ENCODE data around the gene NRBP1. TPM values are rescaled to one million over a fixed set of nuclear protein-coding genes. Genes with fewer than 3 reads are reported as not detected.

The NRBP1 gene
- total RNA-seq, 2 experiments from 2014 or later = 27.9 to 46.0 TPM

- Histone ChIP-seq H3K4me1 (ENCODE audit: insufficient read depth, low read length, poor library complexity, severe bottlenecking) (no peaks in the 10 kb centered on the region), H3K9me3 (ENCODE audit: low read length) (no peaks in the 10 kb centered on the region), H3K4me3 (ENCODE audit: low read depth, low read length, poor library complexity, severe bottlenecking) (no peak within 1 kb of the TSS), H3K27ac (ENCODE audit: low read depth, low read length, poor library complexity, severe bottlenecking) (no peak within 1 kb of the TSS), H3K9me2 (ENCODE audit: insufficient read depth, low read length) (no peaks in the 10 kb centered on the region), H2AFZ (ENCODE audit: low read length) (no peak within 1 kb of the TSS), H3K36me3 (ENCODE audit: insufficient read depth, low read length) (peaks cover 53% of the 10 kb centered on the region), H3K79me2 (ENCODE audit: insufficient read depth, low read depth, low read length) (no peaks in the 10 kb centered on the region), H3K4me2 (ENCODE audit: low read length) (peak within 1 kb of the TSS; percentile 8; the same call in 1 of the 2 replicates), H4K20me1 (ENCODE audit: insufficient read depth, low read length) (no peaks in the 10 kb centered on the region)
- CTCF ChIA-PET (ENCODE audit: unreplicated experiment) = no interaction called here
- DNase-seq (ENCODE audit: low spot score) = peak; percentile 17
- no peak for TF ChIP-seq EZH2phosphoT487 (IDR thresholded peaks at IDR 0.05; ENCODE audit: borderline replicate concordance, low read depth, low read length)
- TF ChIP-seq, protein P1, sequence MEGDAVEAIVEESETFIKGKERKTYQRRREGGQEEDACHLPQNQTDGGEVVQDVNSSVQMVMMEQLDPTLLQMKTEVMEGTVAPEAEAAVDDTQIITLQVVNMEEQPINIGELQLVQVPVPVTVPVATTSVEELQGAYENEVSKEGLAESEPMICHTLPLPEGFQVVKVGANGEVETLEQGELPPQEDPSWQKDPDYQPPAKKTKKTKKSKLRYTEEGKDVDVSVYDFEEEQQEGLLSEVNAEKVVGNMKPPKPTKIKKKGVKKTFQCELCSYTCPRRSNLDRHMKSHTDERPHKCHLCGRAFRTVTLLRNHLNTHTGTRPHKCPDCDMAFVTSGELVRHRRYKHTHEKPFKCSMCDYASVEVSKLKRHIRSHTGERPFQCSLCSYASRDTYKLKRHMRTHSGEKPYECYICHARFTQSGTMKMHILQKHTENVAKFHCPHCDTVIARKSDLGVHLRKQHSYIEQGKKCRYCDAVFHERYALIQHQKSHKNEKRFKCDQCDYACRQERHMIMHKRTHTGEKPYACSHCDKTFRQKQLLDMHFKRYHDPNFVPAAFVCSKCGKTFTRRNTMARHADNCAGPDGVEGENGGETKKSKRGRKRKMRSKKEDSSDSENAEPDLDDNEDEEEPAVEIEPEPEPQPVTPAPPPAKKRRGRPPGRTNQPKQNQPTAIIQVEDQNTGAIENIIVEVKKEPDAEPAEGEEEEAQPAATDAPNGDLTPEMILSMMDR (conservative IDR thresholded peaks at IDR 0.05; ENCODE audit: low read length) = peak; percentile 32; the same call in 1 of the 2 replicates
- no TSS peak for BruUV-seq (replicated peaks)
- POLR2A ChIA-PET = no interaction called here
- intact Hi-C loops (cut with micrococcal nuclease; ENCODE audit: unreplicated experiment) = no loop called here
Measured at GRCh38 chr2:27441958-27442919, 13.8 kb downstream of the NRBP1 start, which contains the start of gene KRTCAP3. Gene KRTCAP3, plus strand, starts transcription at chr2:27442381. Its CDS starts 32 bp downstream, at chr2:27442413.

DNA sequence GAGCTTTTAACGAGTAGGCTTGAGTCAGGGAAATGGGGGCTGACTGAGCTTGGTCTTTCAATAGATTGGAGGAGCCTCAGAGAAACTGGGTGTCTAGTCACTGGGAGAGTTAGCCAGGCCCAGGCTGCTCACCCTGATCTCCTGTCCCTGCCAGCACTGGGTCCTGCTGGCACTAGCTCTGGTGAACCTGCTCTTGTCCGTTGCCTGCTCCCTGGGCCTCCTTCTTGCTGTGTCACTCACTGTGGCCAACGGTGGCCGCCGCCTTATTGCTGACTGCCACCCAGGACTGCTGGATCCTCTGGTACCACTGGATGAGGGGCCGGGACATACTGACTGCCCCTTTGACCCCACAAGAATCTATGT lies 14.5 kb downstream of the NRBP1 start:
- no peaks in the 10 kb centered on the region for H3K9me3 ChIP-seq (ENCODE audit: low read length)
- TF ChIP-seq EZH2phosphoT487 (IDR thresholded peaks at IDR 0.05; ENCODE audit: borderline replicate concordance, low read depth, low read length) = no peak
- TF ChIP-seq, protein P1 (conservative IDR thresholded peaks at IDR 0.05; ENCODE audit: low read length) = no peak
- no peaks in the 10 kb centered on the region for H4K20me1 ChIP-seq (ENCODE audit: insufficient read depth, low read length)
- H3K4me1 ChIP-seq (ENCODE audit: insufficient read depth, low read length, poor library complexity, severe bottlenecking) = no peaks in the 10 kb centered on the region
- DNase-seq (ENCODE audit: low spot score) = no peak
- H3K27ac ChIP-seq (ENCODE audit: low read depth, low read length, poor library complexity, severe bottlenecking) = no peak overlapping the region
- intact Hi-C loops (cut with micrococcal nuclease; ENCODE audit: unreplicated experiment) = no loop called here
- H3K4me2 ChIP-seq (ENCODE audit: low read length) = peak overlapping the region; percentile 8; the same call in 1 of the 2 replicates
- no peaks in the 10 kb centered on the region for H3K79me2 ChIP-seq (ENCODE audit: insufficient read depth, low read depth, low read length)
- H3K4me3 ChIP-seq (ENCODE audit: low read depth, low read length, poor library complexity, severe bottlenecking) = no peak overlapping the region
- H2AFZ ChIP-seq (ENCODE audit: low read length) = no peak overlapping the region
- no TSS peak for BruUV-seq (replicated peaks)
- H3K36me3 ChIP-seq (ENCODE audit: insufficient read depth, low read length) = peaks cover 49% of the 10 kb centered on the region
- H3K9me2 ChIP-seq (ENCODE audit: insufficient read depth, low read length) = no peaks in the 10 kb centered on the region
- CTCF ChIA-PET (ENCODE audit: unreplicated experiment) = no interaction called here
- POLR2A ChIA-PET = no interaction called here

- no peak overlapping the region for H3K27ac ChIP-seq (ENCODE audit: low read depth, low read length, poor library complexity, severe bottlenecking)
- ChIA-PET POLR2A (interaction anchor here (0.7 kb wide), 1 partner anchor 27 kb away, joined by 3 read pairs; no protein-coding TSS in a partner anchor), CTCF (ENCODE audit: unreplicated experiment) (no interaction called here)
- no peaks in the 10 kb centered on the region for H4K20me1 ChIP-seq (ENCODE audit: insufficient read depth, low read length)
- no TSS peak for BruUV-seq (replicated peaks)
- H3K9me3 ChIP-seq (ENCODE audit: low read length) = no peaks in the 10 kb centered on the region
- H3K4me2 ChIP-seq (ENCODE audit: low read length) = no peak overlapping the region
- no peak for DNase-seq (ENCODE audit: low spot score)
- H3K4me3 ChIP-seq (ENCODE audit: low read depth, low read length, poor library complexity, severe bottlenecking) = no peak overlapping the region
- H3K79me2 ChIP-seq (ENCODE audit: insufficient read depth, low read depth, low read length) = no peaks in the 10 kb centered on the region
- H2AFZ ChIP-seq (ENCODE audit: low read length) = no peak overlapping the region
- H3K36me3 ChIP-seq (ENCODE audit: insufficient read depth, low read length) = peaks cover 29% of the 10 kb centered on the region; the same call in 1 of the 2 replicates
- no peaks in the 10 kb centered on the region for H3K9me2 ChIP-seq (ENCODE audit: insufficient read depth, low read length)
- no peak for TF ChIP-seq EZH2phosphoT487 (IDR thresholded peaks at IDR 0.05; ENCODE audit: borderline replicate concordance, low read depth, low read length)
- TF ChIP-seq, protein P1 (conservative IDR thresholded peaks at IDR 0.05; ENCODE audit: low read length) = no peak
- intact Hi-C loops (cut with micrococcal nuclease; ENCODE audit: unreplicated experiment) = no loop called here
- no peaks in the 10 kb centered on the region for H3K4me1 ChIP-seq (ENCODE audit: insufficient read depth, low read length, poor library complexity, severe bottlenecking)
Measured at GRCh38 chr2:27445155-27445554, 16.7 kb downstream of the NRBP1 start.
